HepG2 (cell line): ENCODE measurements around the gene RERG. TPM values are rescaled to one million over a fixed set of nuclear protein-coding genes. Genes with fewer than 3 reads are reported as not detected.

Source experiments
- ATAC-seq: fragments of 200-7000 bp; cut with Tn5 transposase; 3 replicates; pipeline ENCODE4 v1.9.1; 2020; ENCODE audit warnings: mild to moderate bottlenecking, moderate library complexity
- BruUV-seq: library from RNA; stranded (reverse); fragments of 400-500 nt; replicated peaks from 2 replicates; lab custom pipeline; 2021; lab: Mats Ljungman, UMichigan
- CTCF ChIA-PET: fragments of 300-600 bp; formaldehyde crosslinking; extraction: SDS; loops from one replicate; lab custom pipeline; 2021; ENCODE audit warnings: low total read pairs, inconsistent platforms, low intra/inter-chr PET ratio; lab: Yijun Ruan, JAX
- POLR2A ChIA-PET: fragments of 350-600 bp; sonication (Branson Sonifier 250); formaldehyde crosslinking; loops from one replicate; lab custom pipeline; 2020; ENCODE audit warnings: antibody characterized with exemption, inconsistent platforms; lab: Yijun Ruan, JAX
- DNase-seq: peaks from one replicate; pipeline ENCODE4 v3.0.0-alpha.2; 2015; ENCODE audit warnings: low spot score
- FAIRE-seq: peaks from 3 replicates; lab custom pipeline; 2011; peaks lifted over from hg19 to GRCh38; lab: Jason Lieb, UNC
- H2AFZ ChIP-seq: one replicate; pipeline ENCODE4 v1.6.1; 2011; ENCODE audit warnings: low read length, inconsistent platforms
- H3K27ac ChIP-seq: fragments of 300-600 bp; 3 replicates; pipeline ENCODE4 v1.8.0; 2011; ENCODE audit warnings: mixed run types, mild to moderate bottlenecking, mixed read lengths, low read length, inconsistent platforms; ENCODE audit not compliant: insufficient read depth; ENCODE audit errors: extremely low read length
- H3K27me3 ChIP-seq, 2 experiments: fragments of 200-600 bp in 1 of 2; 2 replicates in 1 of 2; 3 replicates in 1 of 2; pipeline versions ENCODE4 v1.6.0 to v1.8.0; 2011; ENCODE audit warnings: low read length in 2 of 2, mild to moderate bottlenecking in 2 of 2, moderate library complexity in 2 of 2, inconsistent platforms in 1 of 2; ENCODE audit not compliant: insufficient read depth in 2 of 2, control insufficient read depth in 1 of 2
- H3K36me3 ChIP-seq, 2 experiments: fragments of 200-600 bp in 1 of 2; replicated peaks in 1 of 2; 2 replicates in 1 of 2; 3 replicates in 1 of 2; pipeline versions ENCODE4 v1.5.1 to v1.8.0; 2011; ENCODE audit warnings: low read length in 2 of 2, inconsistent platforms in 1 of 2; ENCODE audit not compliant: insufficient read depth in 2 of 2, control insufficient read depth in 1 of 2
- H3K4me1 ChIP-seq: 2 replicates; pipeline ENCODE4 v1.5.1; 2012; ENCODE audit warnings: low read length, inconsistent platforms; ENCODE audit not compliant: insufficient read depth
- H3K4me2 ChIP-seq: 2 replicates; pipeline ENCODE4 v1.6.0; 2011; ENCODE audit warnings: low read depth, low read length, inconsistent platforms
- H3K4me3 ChIP-seq, 3 experiments: fragments of 200-600 bp in 1 of 3; sonication (generic), shearing (Covaris generic) in 1 of 3; replicated peaks in 1 of 3; 2 replicates each; pipeline ENCODE4 v1.5.1; 2011 to 2016; ENCODE audit warnings: low read length in 3 of 3, inconsistent platforms in 2 of 3, low read depth in 2 of 3, mild to moderate bottlenecking in 2 of 3, control low read depth in 1 of 3, mixed read lengths in 1 of 3; ENCODE audit not compliant: insufficient read depth in 1 of 3
- H3K79me2 ChIP-seq: one replicate; pipeline ENCODE4 v1.6.1; 2011; ENCODE audit warnings: low read length, inconsistent platforms; ENCODE audit not compliant: insufficient read depth
- H3K9ac ChIP-seq: 2 replicates; pipeline ENCODE4 v1.6.0; 2011; ENCODE audit warnings: mild to moderate bottlenecking, low read depth, low read length, inconsistent platforms; ENCODE audit not compliant: insufficient read depth
- H3K9me3 ChIP-seq: 2 replicates; pipeline ENCODE4 v1.5.1; 2012; ENCODE audit warnings: mild to moderate bottlenecking, low read length
- H4K20me1 ChIP-seq: 2 replicates; pipeline ENCODE4 v1.6.0; 2011; ENCODE audit warnings: inconsistent platforms, mild to moderate bottlenecking, low read length, moderate library complexity; ENCODE audit not compliant: insufficient read depth
- GFI1 ChIP-seq: sonication (generic); formaldehyde crosslinking; IDR thresholded peaks from 2 replicates; pipeline ENCODE4 v1.5.0; 2020; ENCODE audit warnings: missing genetic modification reagents, mild to moderate bottlenecking, borderline replicate concordance
- HOXA7 ChIP-seq: sonication (generic); formaldehyde crosslinking; IDR thresholded peaks from 2 replicates; pipeline ENCODE4 v1.8.1; 2022; ENCODE audit warnings: mild to moderate bottlenecking, missing genetic modification reagents, moderate library complexity
- JUNB ChIP-seq: sonication (generic); formaldehyde crosslinking; IDR thresholded peaks from 2 replicates; pipeline ENCODE4 v1.8.0; 2022; ENCODE audit warnings: missing genetic modification reagents, mild to moderate bottlenecking, borderline replicate concordance
- MAFF ChIP-seq: IDR thresholded peaks from 2 replicates; pipeline ENCODE4 v1.6.1; 2011; ENCODE audit warnings: low read depth, low read length, improper control_type of control experiment
- MAFK ChIP-seq, 2 experiments: IDR thresholded peaks in 1 of 2; conservative IDR thresholded peaks in 1 of 2; 2 replicates each; pipeline ENCODE4 v1.6.1; 2011; ENCODE audit warnings: improper control_type of control experiment in 2 of 2, low read length in 2 of 2
- NR2F1 ChIP-seq, 2 experiments: fragments of 450-650 bp in 1 of 2; formaldehyde crosslinking in 1 of 2; IDR thresholded peaks; 2 replicates each; pipeline versions ENCODE4 v1.5.0 to v1.6.1; 2016 to 2020; ENCODE audit warnings: mild to moderate bottlenecking in 1 of 2, missing compliant biosample characterization in 1 of 2, missing genetic modification reagents in 1 of 2, moderate library complexity in 1 of 2
- SOX5 ChIP-seq: IDR thresholded peaks from 2 replicates; pipeline ENCODE4 v1.6.1; 2016; ENCODE audit warnings: borderline replicate concordance
- ZBTB21 ChIP-seq: sonication (generic); formaldehyde crosslinking; IDR thresholded peaks from 2 replicates; pipeline ENCODE4 v1.4.0; 2020; ENCODE audit warnings: missing genetic modification reagents
- ZNF235 ChIP-seq: sonication (generic); formaldehyde crosslinking; IDR thresholded peaks from 2 replicates; pipeline ENCODE4 v1.8.1; 2023; ENCODE audit warnings: mild to moderate bottlenecking, missing genetic modification reagents, borderline replicate concordance
- ZNF329 ChIP-seq: sonication (generic); formaldehyde crosslinking; IDR thresholded peaks from 2 replicates; pipeline ENCODE4 v1.9.0; 2021; ENCODE audit warnings: low read depth, mild to moderate bottlenecking, missing genetic modification reagents
- ZSCAN30 ChIP-seq: sonication (generic); formaldehyde crosslinking; IDR thresholded peaks from 2 replicates; pipeline ENCODE4 v1.5.0; 2020; ENCODE audit warnings: mild to moderate bottlenecking, missing genetic modification reagents
- WGBS: methylation state at CpG from one replicate; pipeline ENCODE4 v1.1.6; 2017; ENCODE audit warnings: low lambda C conversion rate; 5-methylcytosine and 5-hydroxymethylcytosine counted together
- in situ Hi-C: cut with HindIII; loops from 2 replicates; pipeline ENCODE4 v1.10.0; 2017; ENCODE audit warnings: low pct_unique_long_range_greater_than_20kb; ENCODE audit not compliant: extremely low pct_ligation_motif_present
- intact Hi-C: fragments of 100-400 bp; cut with micrococcal nuclease; formaldehyde crosslinking; loops from one replicate; pipeline ENCODE4 v1.10.0; 2022; ENCODE audit not compliant: unreplicated experiment
- polyA plus RNA-seq, 8 experiments: library from polyadenylated mRNA; depleted of rRNA in 3 of 8; stranded (reverse) in 7 of 8; unstranded in 1 of 8; fragments of >200 nt; fragmentation: Illumina TruSeq in 4 of 8; extraction: Trizol in 4 of 8; gene quantifications; 2 replicates each; pipeline versions ENCODE4 v1.2.1 to v1.2.3, GENCODE V29; 2011 to 2016; ENCODE audit warnings: low read depth in 4 of 8, missing spikeins in 1 of 8, mixed read lengths in 1 of 8; ENCODE audit not compliant: insufficient read depth in 1 of 8
- total RNA-seq, 5 experiments: library from RNA; depleted of rRNA; stranded (reverse); fragments of >200 nt; fragmentation: Illumina TruSeq; extraction: Trizol; gene quantifications; 2 replicates each; pipeline ENCODE4 v1.2.3, GENCODE V29; 2016; ENCODE audit warnings: low read depth in 1 of 5
- TF ChIP-seq, protein P1 (sequence below): sonication (generic); formaldehyde crosslinking; IDR thresholded peaks from 2 replicates; pipeline ENCODE4 v1.4.0; 2020; ENCODE audit warnings: missing genetic modification reagents, mild to moderate bottlenecking, borderline replicate concordance
- TF ChIP-seq, protein P2 (sequence below): sonication (generic); formaldehyde crosslinking; IDR thresholded peaks from 2 replicates; pipeline ENCODE4 v1.5.0; 2020; ENCODE audit warnings: missing genetic modification reagents, mild to moderate bottlenecking, borderline replicate concordance

The RERG gene
- total and polyA plus RNA-seq, 2 of the 13 experiments (the other 11 are each of a cell fraction or from before 2014, with no cell fraction given) = not detected

DNA sequence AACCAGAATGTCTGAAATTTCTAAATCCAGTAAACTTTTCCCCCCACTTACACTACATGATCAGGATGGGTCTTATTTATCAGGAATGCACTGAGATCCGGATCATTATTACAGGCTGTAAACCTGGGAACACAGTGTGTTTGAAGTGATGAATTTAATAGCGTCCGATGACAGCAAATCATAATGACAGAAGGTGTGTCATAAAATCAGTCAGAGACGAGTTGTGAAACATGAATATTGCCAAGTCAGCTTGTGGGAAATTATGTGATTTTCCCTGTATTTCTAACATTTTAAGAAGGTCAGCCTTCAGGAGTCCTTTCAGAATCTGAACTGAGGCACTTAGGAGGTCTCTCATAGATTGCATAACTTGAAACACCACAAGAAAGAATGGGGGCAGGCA is 36.7 kb downstream of the RERG start:
- ATAC-seq = no peak
- in situ Hi-C loops = no loop called here
- no peak overlapping the region for H2AFZ ChIP-seq

More for the DNA sequence above, 36.7 kb downstream of the RERG start:
- ChIA-PET POLR2A (no interaction called here), CTCF (no interaction called here)
- Histone ChIP-seq H3K4me1 (no peaks in the 10 kb centered on the region), H3K9me3 (no peaks in the 10 kb centered on the region), H3K4me2 (no peak overlapping the region), H3K27me3 (no peaks in the 10 kb centered on the region), H3K27ac (no peak overlapping the region), H3K4me3 (no peak overlapping the region), H3K9ac (no peak overlapping the region), H3K79me2 (no peaks in the 10 kb centered on the region), H4K20me1 (no peaks in the 10 kb centered on the region), H3K36me3 (no peaks in the 10 kb centered on the region)
- intact Hi-C loops = no loop called here
- 28% methylated on average over 4 of the region's 4 CpGs for WGBS
- BruUV-seq = no TSS peak
- TF ChIP-seq MAFK (conservative IDR thresholded peaks at IDR 0.05 in 1 of 2, IDR thresholded peaks at IDR 0.05 in 1 of 2; ENCODE audit: low read length in 2 of 2) (peak; percentile 33 to 57; a peak in 2 of 4 replicates), MAFF (0 out of 2 replicates have a peak, but pooled peaks have one; percentile 6), ZNF329 (no peak), NR2F1 (CRISPR knock-in tag; IDR thresholded peaks at IDR 0.05) (no peak), ZBTB21 (no peak), GFI1 (CRISPR knock-in tag) (no peak), HOXA7 (CRISPR knock-in tag) (no peak), JUNB (no peak), ZSCAN30 (CRISPR knock-in tag) (no peak), ZNF235 (no peak), SOX5 (CRISPR knock-in tag) (no peak)
- TF ChIP-seq, protein P1, sequence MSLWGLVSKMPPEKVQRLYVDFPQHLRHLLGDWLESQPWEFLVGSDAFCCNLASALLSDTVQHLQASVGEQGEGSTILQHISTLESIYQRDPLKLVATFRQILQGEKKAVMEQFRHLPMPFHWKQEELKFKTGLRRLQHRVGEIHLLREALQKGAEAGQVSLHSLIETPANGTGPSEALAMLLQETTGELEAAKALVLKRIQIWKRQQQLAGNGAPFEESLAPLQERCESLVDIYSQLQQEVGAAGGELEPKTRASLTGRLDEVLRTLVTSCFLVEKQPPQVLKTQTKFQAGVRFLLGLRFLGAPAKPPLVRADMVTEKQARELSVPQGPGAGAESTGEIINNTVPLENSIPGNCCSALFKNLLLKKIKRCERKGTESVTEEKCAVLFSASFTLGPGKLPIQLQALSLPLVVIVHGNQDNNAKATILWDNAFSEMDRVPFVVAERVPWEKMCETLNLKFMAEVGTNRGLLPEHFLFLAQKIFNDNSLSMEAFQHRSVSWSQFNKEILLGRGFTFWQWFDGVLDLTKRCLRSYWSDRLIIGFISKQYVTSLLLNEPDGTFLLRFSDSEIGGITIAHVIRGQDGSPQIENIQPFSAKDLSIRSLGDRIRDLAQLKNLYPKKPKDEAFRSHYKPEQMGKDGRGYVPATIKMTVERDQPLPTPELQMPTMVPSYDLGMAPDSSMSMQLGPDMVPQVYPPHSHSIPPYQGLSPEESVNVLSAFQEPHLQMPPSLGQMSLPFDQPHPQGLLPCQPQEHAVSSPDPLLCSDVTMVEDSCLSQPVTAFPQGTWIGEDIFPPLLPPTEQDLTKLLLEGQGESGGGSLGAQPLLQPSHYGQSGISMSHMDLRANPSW (CRISPR knock-in tag) = no peak
- TF ChIP-seq, protein P2, sequence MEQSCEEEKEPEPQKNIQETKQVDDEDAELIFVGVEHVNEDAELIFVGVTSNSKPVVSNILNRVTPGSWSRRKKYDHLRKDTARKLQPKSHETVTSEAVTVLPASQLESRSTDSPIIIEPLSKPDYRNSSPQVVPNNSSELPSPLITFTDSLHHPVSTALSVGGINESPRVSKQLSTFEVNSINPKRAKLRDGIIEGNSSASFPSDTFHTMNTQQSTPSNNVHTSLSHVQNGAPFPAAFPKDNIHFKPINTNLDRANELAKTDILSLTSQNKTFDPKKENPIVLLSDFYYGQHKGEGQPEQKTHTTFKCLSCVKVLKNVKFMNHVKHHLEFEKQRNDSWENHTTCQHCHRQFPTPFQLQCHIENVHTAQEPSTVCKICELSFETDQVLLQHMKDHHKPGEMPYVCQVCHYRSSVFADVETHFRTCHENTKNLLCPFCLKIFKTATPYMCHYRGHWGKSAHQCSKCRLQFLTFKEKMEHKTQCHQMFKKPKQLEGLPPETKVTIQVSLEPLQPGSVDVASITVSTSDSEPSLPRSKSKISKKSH (CRISPR knock-in tag) = no peak
- FAIRE-seq (no peak), DNase-seq (no peak)
